Liver (tissue), 9 donors: ENCODE measurements around the gene DDX59. TPM values are rescaled to one million over a fixed set of nuclear protein-coding genes. Genes with fewer than 3 reads are reported as not detected.

ENCODE experiments used
- DNase-seq: peaks from one replicate; pipeline ENCODE4 v3.0.0-alpha.2; 2017; ENCODE audit warnings: low spot score
- H3K27ac ChIP-seq, 2 donors: one replicate each; pipeline ENCODE4 v1.7.0; 2013; ENCODE audit warnings: inconsistent platforms in 2 of 2, low read length in 2 of 2, control low read depth in 1 of 2, low read depth in 1 of 2, mild to moderate bottlenecking in 1 of 2
- H3K27me3 ChIP-seq, 4 donors: one replicate each; pipeline versions ENCODE4 v1.6.1 to v1.7.0; 2013; ENCODE audit warnings: low read length in 3 of 4, inconsistent platforms in 1 of 4, mild to moderate bottlenecking in 1 of 4, moderate library complexity in 1 of 4; ENCODE audit not compliant: control insufficient read depth in 4 of 4, insufficient read depth in 4 of 4
- H3K36me3 ChIP-seq, 4 donors: one replicate each; pipeline versions ENCODE4 v1.6.1 to v1.7.0; 2013; ENCODE audit warnings: low read length in 3 of 4, mild to moderate bottlenecking in 3 of 4, low read depth in 1 of 4, moderate library complexity in 1 of 4; ENCODE audit not compliant: control insufficient read depth in 4 of 4, insufficient read depth in 3 of 4
- H3K4me1 ChIP-seq, 4 donors: one replicate each; pipeline versions ENCODE4 v1.6.1 to v1.7.0; 2013; ENCODE audit warnings: low read length in 3 of 4, mild to moderate bottlenecking in 3 of 4, moderate library complexity in 1 of 4; ENCODE audit not compliant: control insufficient read depth in 4 of 4, insufficient read depth in 4 of 4
- H3K4me3 ChIP-seq, 3 donors: one replicate each; pipeline versions ENCODE4 v1.6.1 to v1.7.0; 2013; ENCODE audit warnings: low read length in 3 of 3, control low read depth in 1 of 3, low read depth in 1 of 3, mild to moderate bottlenecking in 1 of 3
- H3K9ac ChIP-seq, 2 donors: one replicate each; pipeline ENCODE4 v1.7.0; 2013; ENCODE audit warnings: low read length in 2 of 2, mild to moderate bottlenecking in 2 of 2, moderate library complexity in 2 of 2, control low read depth in 1 of 2, low read depth in 1 of 2
- H3K9me3 ChIP-seq, 4 donors: one replicate each; pipeline versions ENCODE4 v1.6.1 to v1.7.0; 2013; ENCODE audit warnings: low read length in 3 of 4; ENCODE audit not compliant: control insufficient read depth in 4 of 4
- ATF3 ChIP-seq: IDR thresholded peaks from 2 replicates; pipeline ENCODE4 v1.6.1; 2016; ENCODE audit warnings: antibody characterized with exemption
- CTCF ChIP-seq: fragments of 150-350 bp; IDR thresholded peaks from 2 replicates; pipeline ENCODE4 v1.5.1; 2017; ENCODE audit warnings: improper control_type of control experiment, low read depth, low read length; ENCODE audit not compliant: missing input control
- EGR1 ChIP-seq, 2 donors: IDR thresholded peaks; 2 replicates each; pipeline ENCODE4 v1.6.1; 2016 to 2018; ENCODE audit warnings: antibody characterized with exemption in 2 of 2, low read depth in 2 of 2
- FOXA1 ChIP-seq: IDR thresholded peaks from 2 replicates; pipeline ENCODE4 v1.6.1; 2016; ENCODE audit warnings: antibody characterized with exemption
- FOXA2 ChIP-seq: IDR thresholded peaks from 2 replicates; pipeline ENCODE4 v1.6.1; 2016; ENCODE audit warnings: antibody characterized with exemption
- GABPA ChIP-seq, 2 donors: IDR thresholded peaks in 1 of 2; conservative IDR thresholded peaks in 1 of 2; 2 replicates each; pipeline ENCODE4 v1.6.1; 2016; ENCODE audit warnings: antibody characterized with exemption in 2 of 2, mild to moderate bottlenecking in 1 of 2, moderate library complexity in 1 of 2
- HNF4A ChIP-seq, 2 donors: conservative IDR thresholded peaks; 2 replicates each; pipeline ENCODE4 v1.6.1; 2016; ENCODE audit warnings: antibody characterized with exemption in 2 of 2, mild to moderate bottlenecking in 2 of 2
- HNF4G ChIP-seq: IDR thresholded peaks from 2 replicates; pipeline ENCODE4 v1.6.1; 2016; ENCODE audit warnings: antibody characterized with exemption
- JUND ChIP-seq, 2 donors: IDR thresholded peaks; 2 replicates each; pipeline ENCODE4 v1.6.1; 2016; ENCODE audit warnings: antibody characterized with exemption in 2 of 2
- MAX ChIP-seq: IDR thresholded peaks from 2 replicates; pipeline ENCODE4 v1.6.1; 2016; ENCODE audit warnings: antibody characterized with exemption
- NR2F2 ChIP-seq: IDR thresholded peaks from 2 replicates; pipeline ENCODE4 v1.6.1; 2016; ENCODE audit warnings: antibody characterized with exemption
- RAD21 ChIP-seq, 2 donors: IDR thresholded peaks; 2 replicates each; pipeline ENCODE4 v1.6.1; 2016; ENCODE audit warnings: antibody characterized with exemption in 2 of 2, mild to moderate bottlenecking in 2 of 2
- REST ChIP-seq: IDR thresholded peaks from 2 replicates; pipeline ENCODE4 v1.6.1; 2016; ENCODE audit warnings: antibody characterized with exemption, mild to moderate bottlenecking
- RXRA ChIP-seq, 2 donors: IDR thresholded peaks; 2 replicates each; pipeline ENCODE4 v1.6.1; 2017 to 2018; ENCODE audit warnings: antibody characterized with exemption in 2 of 2, mild to moderate bottlenecking in 1 of 2
- SP1 ChIP-seq: IDR thresholded peaks from 2 replicates; pipeline ENCODE4 v1.6.1; 2018; ENCODE audit warnings: antibody characterized with exemption, mild to moderate bottlenecking
- TAF1 ChIP-seq: conservative IDR thresholded peaks from 2 replicates; pipeline ENCODE4 v1.6.1; 2016; ENCODE audit warnings: antibody characterized with exemption, mild to moderate bottlenecking
- ZBTB33 ChIP-seq: IDR thresholded peaks from 2 replicates; pipeline ENCODE4 v1.6.1; 2016; ENCODE audit warnings: antibody characterized with exemption
- WGBS: extraction: QIAGEN DNeasy Blood & Tissue Kit; methylation state at CpG from one replicate; pipeline ENCODE4 v1.1.7; 2013; 5-methylcytosine and 5-hydroxymethylcytosine counted together
- polyA plus RNA-seq, 2 donors: library from polyadenylated mRNA; stranded (reverse) in 1 of 2; unstranded in 1 of 2; fragments of 200-250 nt in 1 of 2; fragments of >200 nt in 1 of 2; fragmentation: Nextera tagmentation in 1 of 2; extraction: Ambion mirVana in 1 of 2; gene quantifications; one replicate each; pipeline versions ENCODE4 v1.2.1 to v1.2.3, GENCODE V29; 2013 to 2015
- total RNA-seq, 2 donors: library from RNA; depleted of rRNA; stranded (reverse); fragments of >200 nt; gene quantifications; one replicate each; pipeline ENCODE4 v1.2.3, GENCODE V29; 2014
- donor health status: healthy.
- donor health status: healthy.
- donor health status: healthy.
- donor health status: healthy.
- donor health status: healthy.

Gene DDX59
- total and polyA plus RNA-seq, 4 donors, result 5.8 to 12.1 (median 8.6) TPM

GRCh38 chr1:200660719-200661118 is 9.0 kb downstream of the DDX59 start:
- peaks cover 6 to 39% (median 25%) of the 10 kb centered on the region in 4 donors for H3K36me3 ChIP-seq
- no peak for DNase-seq
- H3K27me3 ChIP-seq, result no peaks in the 10 kb centered on the region
- H3K4me3 ChIP-seq, result no peak overlapping the region
- 88% methylated on average over 6 of the region's 6 CpGs for WGBS
- H3K27ac ChIP-seq, result no peak overlapping the region
- H3K4me1 ChIP-seq, result peaks cover 0 to 4% (median under 1%) of the 10 kb centered on the region in 4 donors
- H3K9ac ChIP-seq, result no peak overlapping the region
- TF ChIP-seq RAD21 (IDR thresholded peaks at IDR 0.05) (no peak), HNF4G (no peak), CTCF (no peak), GABPA (IDR thresholded peaks at IDR 0.05 in 1 of 2, conservative IDR thresholded peaks at IDR 0.05 in 1 of 2) (no peak), NR2F2 (no peak), HNF4A (conservative IDR thresholded peaks at IDR 0.05) (no peak), JUND (IDR thresholded peaks at IDR 0.05) (no peak), FOXA2 (no peak), SP1 (no peak), TAF1 (no peak), ZBTB33 (no peak), FOXA1 (no peak), EGR1 (IDR thresholded peaks at IDR 0.05; ENCODE audit: low read depth in 2 of 2) (no peak), ATF3 (no peak), REST (no peak), MAX (no peak)
- H3K9me3 ChIP-seq, result no peaks in the 10 kb centered on the region

- Histone ChIP-seq H3K9me3 (no peaks in the 10 kb centered on the region), H3K27me3 (no peaks in the 10 kb centered on the region), H3K36me3 (peaks cover 7 to 42% (median 24%) of the 10 kb centered on the region in 4 donors), H3K27ac (no peak overlapping the region), H3K4me1 (peaks cover 0 to 3% (median 0%) of the 10 kb centered on the region in 4 donors), H3K9ac (no peak overlapping the region), H3K4me3 (no peak overlapping the region)
- 100% methylated on average over 1 of the region's 1 CpG for WGBS
- DNase-seq, result no peak
- TF ChIP-seq SP1 (no peak), FOXA2 (no peak), EGR1 (IDR thresholded peaks at IDR 0.05; ENCODE audit: low read depth in 2 of 2) (no peak), JUND (IDR thresholded peaks at IDR 0.05) (no peak), REST (no peak), GABPA (IDR thresholded peaks at IDR 0.05 in 1 of 2, conservative IDR thresholded peaks at IDR 0.05 in 1 of 2) (no peak), CTCF (no peak), HNF4A (conservative IDR thresholded peaks at IDR 0.05) (no peak), RAD21 (IDR thresholded peaks at IDR 0.05) (no peak), FOXA1 (no peak), TAF1 (no peak), NR2F2 (no peak), RXRA (IDR thresholded peaks at IDR 0.05) (no peak)
Observed at GRCh38 chr1:200659269-200659668, 10.4 kb downstream of the DDX59 start.
